HEK293 (cell line): Measurements from ENCODE around the gene IL2.

Source experiments
- CTCF ChIA-PET: fragments of 350-600 bp; formaldehyde crosslinking; extraction: SDS; loops from one replicate; lab custom pipeline; 2021; ENCODE audit warnings: antibody characterized with exemption; lab: Yijun Ruan, JAX
- POLR2A ChIA-PET: fragments of 300-600 bp; formaldehyde crosslinking; extraction: SDS; loops from one replicate; lab custom pipeline; 2020; ENCODE audit warnings: antibody characterized with exemption, inconsistent platforms; lab: Yijun Ruan, JAX
- H3K27ac ChIP-seq: fragments of 200-500 bp; sonication (Bioruptor generic); 2 replicates; pipeline ENCODE4 v1.5.1; 2014; ENCODE audit warnings: low read depth, low read length, control low read depth, inconsistent platforms; ENCODE audit errors: extremely low read depth
- H3K36me3 ChIP-seq, 2 experiments: fragments of 200-500 bp in 1 of 2; sonication (Bioruptor generic) in 1 of 2; 1 replicate in 1 of 2; 2 replicates in 1 of 2; pipeline ENCODE4 v1.5.1; 2014 to 2017; ENCODE audit warnings: inconsistent platforms in 2 of 2, low read length in 2 of 2; ENCODE audit not compliant: control insufficient read depth in 2 of 2, insufficient read depth in 1 of 2
- H3K4me1 ChIP-seq: fragments of 200-500 bp; sonication (Bioruptor generic); 2 replicates; pipeline ENCODE4 v1.5.1; 2014; ENCODE audit warnings: mild to moderate bottlenecking, low read length, inconsistent platforms; ENCODE audit not compliant: control insufficient read depth, insufficient read depth
- H3K4me3 ChIP-seq: 2 replicates; pipeline ENCODE4 v1.5.1; 2011; ENCODE audit warnings: low read depth, mild to moderate bottlenecking, control low read depth, low read length, moderate library complexity
- H3K9me3 ChIP-seq: fragments of 200-500 bp; sonication (Bioruptor generic); 2 replicates; pipeline ENCODE4 v1.5.1; 2014; ENCODE audit warnings: low read depth, low read length, inconsistent platforms; ENCODE audit not compliant: control insufficient read depth, insufficient read depth
- BCL11B ChIP-seq: fragments of 450-650 bp; formaldehyde crosslinking; IDR thresholded peaks from 2 replicates; pipeline ENCODE4 v1.5.1; 2016; ENCODE audit warnings: low read depth, missing biosample characterization, missing genetic modification characterization
- GLI2 ChIP-seq: fragments of 450-650 bp; formaldehyde crosslinking; IDR thresholded peaks from 2 replicates; pipeline ENCODE4; 2017; ENCODE audit warnings: missing biosample characterization, missing genetic modification characterization, low read depth, borderline replicate concordance
- GLI4 ChIP-seq: fragments of 450-650 bp; formaldehyde crosslinking; IDR thresholded peaks from 2 replicates; pipeline ENCODE4 v1.5.1; 2016; ENCODE audit warnings: missing biosample characterization, missing genetic modification characterization
- GLIS1 ChIP-seq: fragments of 450-650 bp; formaldehyde crosslinking; IDR thresholded peaks from 2 replicates; pipeline ENCODE4 v1.5.1; 2016; ENCODE audit warnings: missing biosample characterization, missing genetic modification characterization
- GLIS2 ChIP-seq: fragments of 450-650 bp; formaldehyde crosslinking; IDR thresholded peaks from 2 replicates; pipeline ENCODE4 v1.5.1; 2016; ENCODE audit warnings: missing biosample characterization, missing genetic modification characterization
- MEIS1 ChIP-seq: sonication (generic); formaldehyde crosslinking; IDR thresholded peaks from 2 replicates; pipeline ENCODE4 v1.8.1; 2022; ENCODE audit warnings: missing genetic modification reagents, mild to moderate bottlenecking, borderline replicate concordance
- SCRT2 ChIP-seq: fragments of 450-650 bp; formaldehyde crosslinking; IDR thresholded peaks from 2 replicates; pipeline ENCODE4 v1.5.1; 2016; ENCODE audit warnings: missing biosample characterization, missing genetic modification characterization
- SP3 ChIP-seq: fragments of 450-650 bp; formaldehyde crosslinking; IDR thresholded peaks from 2 replicates; pipeline ENCODE4 v1.5.1; 2016; ENCODE audit warnings: missing biosample characterization, missing genetic modification characterization
- ZBTB17 ChIP-seq: fragments of 450-650 bp; formaldehyde crosslinking; IDR thresholded peaks from 2 replicates; pipeline ENCODE4 v1.5.1; 2016; ENCODE audit warnings: missing biosample characterization, missing genetic modification characterization
- ZBTB21 ChIP-seq: fragments of 450-650 bp; formaldehyde crosslinking; IDR thresholded peaks from 2 replicates; pipeline ENCODE4 v1.5.1; 2017; ENCODE audit warnings: missing biosample characterization, missing genetic modification characterization
- ZNF184 ChIP-seq: fragments of 450-650 bp; IDR thresholded peaks from 2 replicates; pipeline ENCODE4 v1.5.1; 2018; ENCODE audit warnings: missing biosample characterization, mild to moderate bottlenecking, missing genetic modification characterization
- ZNF302 ChIP-seq: fragments of 450-650 bp; formaldehyde crosslinking; IDR thresholded peaks from 2 replicates; pipeline ENCODE4 v1.5.1; 2016; ENCODE audit warnings: missing biosample characterization, missing genetic modification characterization, low read depth
- ZNF311 ChIP-seq: fragments of 450-650 bp; formaldehyde crosslinking; IDR thresholded peaks from 2 replicates; pipeline ENCODE4 v1.5.1; 2017; ENCODE audit warnings: missing biosample characterization, missing genetic modification characterization, borderline replicate concordance
- ZNF510 ChIP-seq: fragments of 450-650 bp; formaldehyde crosslinking; IDR thresholded peaks from 2 replicates; pipeline ENCODE4 v1.5.1; 2018; ENCODE audit warnings: mild to moderate bottlenecking, missing genetic modification characterization, missing biosample characterization; ENCODE audit not compliant: insufficient replicate concordance
- ZNF514 ChIP-seq: fragments of 450-650 bp; formaldehyde crosslinking; IDR thresholded peaks from 2 replicates; pipeline ENCODE4 v1.5.1; 2016; ENCODE audit warnings: missing biosample characterization, missing genetic modification characterization
- ZNF658 ChIP-seq: fragments of 450-650 bp; formaldehyde crosslinking; IDR thresholded peaks from 2 replicates; pipeline ENCODE4; 2016; ENCODE audit warnings: missing biosample characterization, missing genetic modification characterization
- ZNF664 ChIP-seq: fragments of 450-650 bp; formaldehyde crosslinking; IDR thresholded peaks from 2 replicates; pipeline ENCODE4 v1.5.1; 2016; ENCODE audit warnings: missing biosample characterization, missing genetic modification characterization
- ZNF677 ChIP-seq: fragments of 450-650 bp; IDR thresholded peaks from 2 replicates; pipeline ENCODE4 v1.5.0; 2018; ENCODE audit warnings: missing biosample characterization, mild to moderate bottlenecking, missing genetic modification characterization, moderate library complexity
- TF ChIP-seq, protein P1 (sequence below): fragments of 450-650 bp; formaldehyde crosslinking; IDR thresholded peaks from 2 replicates; pipeline ENCODE4 v1.5.1; 2016; ENCODE audit warnings: missing biosample characterization, missing genetic modification characterization, low read depth
- TF ChIP-seq, protein P2 (sequence below): fragments of 450-650 bp; formaldehyde crosslinking; IDR thresholded peaks from 2 replicates; pipeline ENCODE4 v1.5.1; 2016; ENCODE audit warnings: missing biosample characterization, missing genetic modification characterization
- TF ChIP-seq, protein P3 (sequence below): fragments of 450-650 bp; formaldehyde crosslinking; IDR thresholded peaks from 2 replicates; pipeline ENCODE4 v1.5.1; 2016; ENCODE audit warnings: missing biosample characterization, missing genetic modification characterization
- TF ChIP-seq, protein P4 (sequence below): fragments of 450-650 bp; formaldehyde crosslinking; IDR thresholded peaks from 2 replicates; pipeline ENCODE4; 2016; ENCODE audit warnings: missing biosample characterization, missing genetic modification characterization
- TF ChIP-seq, protein P5 (sequence below): fragments of 450-650 bp; formaldehyde crosslinking; IDR thresholded peaks from 2 replicates; pipeline ENCODE4 v1.5.1; 2016; ENCODE audit warnings: missing biosample characterization, missing genetic modification characterization

Gene IL2

DNA sequence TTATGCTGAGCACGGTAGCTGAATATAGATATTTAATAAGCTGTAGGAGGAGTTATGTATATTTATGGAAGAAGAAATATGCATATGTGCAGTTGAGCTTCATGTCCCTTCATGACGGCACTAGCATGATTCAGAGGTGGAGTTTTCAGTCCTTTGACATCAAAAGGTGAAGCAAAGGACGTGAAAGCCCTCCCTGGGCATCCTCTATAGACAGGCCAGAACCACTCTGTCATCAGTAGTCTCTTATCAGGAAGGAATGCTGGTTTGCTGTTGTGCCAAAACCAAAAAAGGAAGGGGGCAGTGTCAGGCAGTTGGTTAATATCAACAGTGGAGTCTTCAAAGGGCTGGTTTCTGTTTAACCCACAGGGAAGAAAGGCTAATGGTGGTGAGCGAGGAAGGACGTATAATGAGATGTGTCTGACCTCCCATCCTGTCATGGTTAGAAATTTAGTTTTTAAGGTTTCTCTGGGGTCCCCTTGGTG, 23.5 kb upstream of the IL2 start (continued):
- TF ChIP-seq, protein P1, sequence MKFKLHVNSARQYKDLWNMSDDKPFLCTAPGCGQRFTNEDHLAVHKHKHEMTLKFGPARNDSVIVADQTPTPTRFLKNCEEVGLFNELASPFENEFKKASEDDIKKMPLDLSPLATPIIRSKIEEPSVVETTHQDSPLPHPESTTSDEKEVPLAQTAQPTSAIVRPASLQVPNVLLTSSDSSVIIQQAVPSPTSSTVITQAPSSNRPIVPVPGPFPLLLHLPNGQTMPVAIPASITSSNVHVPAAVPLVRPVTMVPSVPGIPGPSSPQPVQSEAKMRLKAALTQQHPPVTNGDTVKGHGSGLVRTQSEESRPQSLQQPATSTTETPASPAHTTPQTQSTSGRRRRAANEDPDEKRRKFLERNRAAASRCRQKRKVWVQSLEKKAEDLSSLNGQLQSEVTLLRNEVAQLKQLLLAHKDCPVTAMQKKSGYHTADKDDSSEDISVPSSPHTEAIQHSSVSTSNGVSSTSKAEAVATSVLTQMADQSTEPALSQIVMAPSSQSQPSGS = no peak
- no peak for TF ChIP-seq ZNF514 (tag by site-specific recombination)
- TF ChIP-seq, protein P2, sequence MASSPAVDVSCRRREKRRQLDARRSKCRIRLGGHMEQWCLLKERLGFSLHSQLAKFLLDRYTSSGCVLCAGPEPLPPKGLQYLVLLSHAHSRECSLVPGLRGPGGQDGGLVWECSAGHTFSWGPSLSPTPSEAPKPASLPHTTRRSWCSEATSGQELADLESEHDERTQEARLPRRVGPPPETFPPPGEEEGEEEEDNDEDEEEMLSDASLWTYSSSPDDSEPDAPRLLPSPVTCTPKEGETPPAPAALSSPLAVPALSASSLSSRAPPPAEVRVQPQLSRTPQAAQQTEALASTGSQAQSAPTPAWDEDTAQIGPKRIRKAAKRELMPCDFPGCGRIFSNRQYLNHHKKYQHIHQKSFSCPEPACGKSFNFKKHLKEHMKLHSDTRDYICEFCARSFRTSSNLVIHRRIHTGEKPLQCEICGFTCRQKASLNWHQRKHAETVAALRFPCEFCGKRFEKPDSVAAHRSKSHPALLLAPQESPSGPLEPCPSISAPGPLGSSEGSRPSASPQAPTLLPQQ (tag by site-specific recombination) = no peak
- TF ChIP-seq ZNF664 (tag by site-specific recombination) = no peak
- TF ChIP-seq SP3 (tag by site-specific recombination) = no peak
- TF ChIP-seq, all 188 proteins: peak for 0

DNA sequence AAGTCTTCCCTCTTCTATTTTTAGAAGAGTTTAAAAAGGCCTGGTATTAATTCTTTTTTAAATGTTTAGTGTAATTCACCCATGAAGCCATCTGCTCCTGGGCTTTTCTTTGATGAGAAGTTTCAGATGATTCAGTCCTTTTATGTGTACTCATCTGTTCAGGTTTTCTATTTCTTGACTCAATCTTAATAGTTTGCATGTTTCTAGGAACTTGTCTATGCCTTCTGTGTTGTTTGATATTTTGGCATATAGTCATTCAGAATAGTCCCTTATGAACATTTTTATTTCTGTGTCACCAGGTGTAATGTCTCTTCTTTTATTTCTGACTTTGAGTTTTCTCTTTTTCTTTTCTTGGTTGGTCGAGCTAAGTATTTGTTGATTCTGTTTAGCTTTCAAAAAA, 20.2 kb upstream of the IL2 start:
- Histone ChIP-seq H3K36me3 (no peaks in the 10 kb centered on the region), H3K4me1 (no peaks in the 10 kb centered on the region), H3K4me3 (no peak overlapping the region), H3K27ac (no peak overlapping the region), H3K9me3 (no peaks in the 10 kb centered on the region)
- no peak for TF ChIP-seq MEIS1 (CRISPR knock-in tag)
- TF ChIP-seq, protein P3, sequence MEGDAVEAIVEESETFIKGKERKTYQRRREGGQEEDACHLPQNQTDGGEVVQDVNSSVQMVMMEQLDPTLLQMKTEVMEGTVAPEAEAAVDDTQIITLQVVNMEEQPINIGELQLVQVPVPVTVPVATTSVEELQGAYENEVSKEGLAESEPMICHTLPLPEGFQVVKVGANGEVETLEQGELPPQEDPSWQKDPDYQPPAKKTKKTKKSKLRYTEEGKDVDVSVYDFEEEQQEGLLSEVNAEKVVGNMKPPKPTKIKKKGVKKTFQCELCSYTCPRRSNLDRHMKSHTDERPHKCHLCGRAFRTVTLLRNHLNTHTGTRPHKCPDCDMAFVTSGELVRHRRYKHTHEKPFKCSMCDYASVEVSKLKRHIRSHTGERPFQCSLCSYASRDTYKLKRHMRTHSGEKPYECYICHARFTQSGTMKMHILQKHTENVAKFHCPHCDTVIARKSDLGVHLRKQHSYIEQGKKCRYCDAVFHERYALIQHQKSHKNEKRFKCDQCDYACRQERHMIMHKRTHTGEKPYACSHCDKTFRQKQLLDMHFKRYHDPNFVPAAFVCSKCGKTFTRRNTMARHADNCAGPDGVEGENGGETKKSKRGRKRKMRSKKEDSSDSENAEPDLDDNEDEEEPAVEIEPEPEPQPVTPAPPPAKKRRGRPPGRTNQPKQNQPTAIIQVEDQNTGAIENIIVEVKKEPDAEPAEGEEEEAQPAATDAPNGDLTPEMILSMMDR = no peak
- TF ChIP-seq GLI4 = no peak
- no peak for TF ChIP-seq BCL11B (tag by site-specific recombination)
- no peak for TF ChIP-seq ZNF311 (tag by site-specific recombination)
- no peak for TF ChIP-seq GLI2
- no peak for TF ChIP-seq ZBTB17
- TF ChIP-seq ZNF510 (tag by site-specific recombination) = no peak
- TF ChIP-seq SCRT2 (tag by site-specific recombination) = no peak
- no peak for TF ChIP-seq SP3 (tag by site-specific recombination)
- no peak for TF ChIP-seq GLIS1 (tag by site-specific recombination)
- no peak for TF ChIP-seq ZNF658
- TF ChIP-seq ZNF677 = no peak
- TF ChIP-seq ZNF184 = no peak
- no peak for TF ChIP-seq ZBTB21
- TF ChIP-seq, protein P4, sequence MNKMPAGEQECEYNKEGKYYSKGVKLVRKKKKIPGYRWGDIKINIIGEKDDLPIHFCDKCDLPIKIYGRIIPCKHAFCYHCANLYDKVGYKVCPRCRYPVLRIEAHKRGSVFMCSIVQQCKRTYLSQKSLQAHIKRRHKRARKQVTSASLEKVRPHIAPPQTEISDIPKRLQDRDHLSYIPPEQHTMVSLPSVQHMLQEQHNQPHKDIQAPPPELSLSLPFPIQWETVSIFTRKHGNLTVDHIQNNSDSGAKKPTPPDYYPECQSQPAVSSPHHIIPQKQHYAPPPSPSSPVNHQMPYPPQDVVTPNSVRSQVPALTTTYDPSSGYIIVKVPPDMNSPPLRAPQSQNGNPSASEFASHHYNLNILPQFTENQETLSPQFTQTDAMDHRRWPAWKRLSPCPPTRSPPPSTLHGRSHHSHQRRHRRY (tag by site-specific recombination) = no peak
- TF ChIP-seq, protein P5, sequence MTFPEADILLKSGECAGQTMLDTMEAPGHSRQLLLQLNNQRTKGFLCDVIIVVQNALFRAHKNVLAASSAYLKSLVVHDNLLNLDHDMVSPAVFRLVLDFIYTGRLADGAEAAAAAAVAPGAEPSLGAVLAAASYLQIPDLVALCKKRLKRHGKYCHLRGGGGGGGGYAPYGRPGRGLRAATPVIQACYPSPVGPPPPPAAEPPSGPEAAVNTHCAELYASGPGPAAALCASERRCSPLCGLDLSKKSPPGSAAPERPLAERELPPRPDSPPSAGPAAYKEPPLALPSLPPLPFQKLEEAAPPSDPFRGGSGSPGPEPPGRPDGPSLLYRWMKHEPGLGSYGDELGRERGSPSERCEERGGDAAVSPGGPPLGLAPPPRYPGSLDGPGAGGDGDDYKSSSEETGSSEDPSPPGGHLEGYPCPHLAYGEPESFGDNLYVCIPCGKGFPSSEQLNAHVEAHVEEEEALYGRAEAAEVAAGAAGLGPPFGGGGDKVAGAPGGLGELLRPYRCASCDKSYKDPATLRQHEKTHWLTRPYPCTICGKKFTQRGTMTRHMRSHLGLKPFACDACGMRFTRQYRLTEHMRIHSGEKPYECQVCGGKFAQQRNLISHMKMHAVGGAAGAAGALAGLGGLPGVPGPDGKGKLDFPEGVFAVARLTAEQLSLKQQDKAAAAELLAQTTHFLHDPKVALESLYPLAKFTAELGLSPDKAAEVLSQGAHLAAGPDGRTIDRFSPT (tag by site-specific recombination) = no peak
- no peak for TF ChIP-seq ZNF302
- no peak for TF ChIP-seq GLIS2 (tag by site-specific recombination)
- ChIA-PET CTCF (interaction anchor here (0.6 kb wide), 1 partner anchor 455 kb away, joined by 3 read pairs; no protein-coding TSS in a partner anchor), POLR2A (interaction anchor here (0.7 kb wide), 1 partner anchor 47 kb away, joined by 5 read pairs; no protein-coding TSS in a partner anchor)
